NT2/D1 (cell line): ENCODE data around the gene NOL4L.

Experiments
- SUZ12 ChIP-seq: IDR thresholded peaks from 2 replicates; pipeline ENCODE4 v1.6.1; 2011; ENCODE audit not compliant: insufficient read length, insufficient read depth; ENCODE audit errors: extremely low read depth
- YY1 ChIP-seq: IDR thresholded peaks from 2 replicates; pipeline ENCODE4 v1.6.1; 2011; ENCODE audit not compliant: insufficient read length, insufficient read depth
- ZNF274 ChIP-seq: IDR thresholded peaks from 2 replicates; pipeline ENCODE4 v1.6.1; 2011; ENCODE audit warnings: mild to moderate bottlenecking, low read depth, low read length

DNA sequence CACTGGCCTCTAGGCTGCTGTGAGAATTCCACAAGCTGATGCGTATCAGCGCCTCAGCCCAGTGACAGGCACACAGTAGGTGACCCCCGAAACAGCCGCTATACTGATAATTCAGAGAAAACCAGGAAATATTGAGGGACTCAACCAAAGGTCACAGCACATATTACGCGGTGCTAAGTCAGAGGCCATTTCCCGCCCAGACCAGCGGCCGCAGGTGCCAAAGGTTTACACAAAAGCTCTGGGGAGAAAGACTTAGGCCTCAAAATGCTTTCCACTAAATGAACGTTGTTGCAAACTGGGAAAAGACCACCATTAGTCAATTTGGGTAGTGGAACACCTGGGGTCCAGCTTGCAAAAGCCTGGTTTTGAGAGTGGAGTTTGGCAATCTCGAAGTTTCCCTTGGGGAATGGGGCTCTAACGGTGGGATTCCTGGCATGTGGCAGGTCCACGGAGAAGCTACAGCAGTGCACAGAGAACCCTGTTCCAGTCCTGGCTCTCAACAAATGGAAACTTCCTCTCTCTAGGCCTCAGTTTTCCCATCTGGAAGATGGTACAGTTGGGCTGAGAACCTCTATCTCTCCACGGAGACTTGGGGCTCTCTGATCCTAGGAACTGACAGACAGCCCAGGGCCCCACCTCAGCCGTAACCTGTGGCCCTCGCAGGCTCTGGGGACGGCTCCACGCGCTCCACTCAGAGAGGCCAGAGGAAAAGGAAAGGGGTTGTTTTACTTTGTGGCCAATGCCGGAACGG is 4.7 kb downstream of the NOL4L start:
- TF ChIP-seq SUZ12 (no peak), YY1 (no peak), ZNF274 (no peak)
